Neural progenitor cell (in vitro differentiated cells): Measurements from ENCODE around the gene MSH3.

Source experiments
- CTCF ChIP-seq: fragments of 200-600 bp; sonication (generic); IDR thresholded peaks from 2 replicates; pipeline ENCODE4 v1.5.1; 2017; ENCODE audit warnings: antibody characterized with exemption, mild to moderate bottlenecking
- EZH2 ChIP-seq: fragments of 200-600 bp; sonication (generic); IDR thresholded peaks from 2 replicates; pipeline ENCODE4 v1.6.1; 2017; ENCODE audit warnings: antibody characterized with exemption, mild to moderate bottlenecking, moderate library complexity
- EZH2phosphoT487 ChIP-seq: fragments of 200-600 bp; sonication (generic); IDR thresholded peaks from 2 replicates; pipeline ENCODE4 v1.6.1; 2017; ENCODE audit warnings: antibody characterized with exemption

- TF ChIP-seq EZH2 = no peak
- no peak for TF ChIP-seq CTCF
- no peak for TF ChIP-seq EZH2phosphoT487
Observed at GRCh38 chr5:80799041-80799440, 144.6 kb downstream of the MSH3 start.
